ENCODE measurements around the gene RBM19.

DNA sequence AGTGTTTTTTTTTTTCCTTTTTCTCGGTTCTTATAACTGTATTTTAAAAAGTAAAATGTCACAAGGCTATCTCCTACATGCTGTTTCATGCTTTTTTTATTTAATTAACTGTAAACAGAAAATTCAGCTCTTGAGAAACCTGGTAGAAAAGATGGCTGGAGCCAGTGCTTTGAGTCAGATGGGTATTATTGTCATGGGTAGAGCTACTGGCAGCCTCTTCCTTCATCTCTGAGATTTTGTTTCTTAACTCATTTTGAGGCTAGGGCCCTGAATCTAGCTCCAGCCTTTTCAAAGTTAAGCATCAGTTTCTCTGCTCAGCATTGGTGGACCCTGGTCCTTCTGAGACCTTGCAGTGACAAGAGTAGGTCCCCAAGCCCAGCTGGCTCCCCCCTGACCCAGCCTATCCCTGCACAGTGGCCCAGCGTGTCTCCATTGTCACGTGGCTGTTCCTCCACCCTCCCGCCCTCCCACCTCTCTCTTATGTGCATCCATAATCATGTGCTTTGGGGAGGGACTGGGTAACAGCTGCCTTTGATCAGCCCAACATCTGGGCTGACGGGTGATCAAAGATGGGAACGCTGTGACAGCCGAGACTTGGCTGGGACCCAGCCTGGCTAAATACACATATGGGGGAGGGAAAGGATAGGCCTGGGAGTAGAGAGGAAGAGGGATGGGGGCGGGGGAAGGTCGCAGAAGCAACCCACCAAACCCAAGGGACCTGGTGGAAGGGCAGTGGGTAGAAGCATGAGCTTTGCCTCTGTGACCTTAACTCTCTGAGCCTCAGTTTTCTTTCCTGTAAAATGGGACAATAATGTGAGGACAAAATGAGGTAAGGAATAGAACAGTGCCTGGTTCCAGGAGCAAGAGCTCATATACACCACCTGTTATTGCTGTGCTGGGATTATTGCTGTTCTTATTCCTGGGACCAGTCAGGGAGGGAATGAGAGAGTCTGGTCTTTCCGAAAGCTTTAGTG, 24.4 kb upstream of the RBM19 start:
- no peak for TF ChIP-seq POLR2AphosphoS5 (IDR thresholded peaks at IDR 0.05; ENCODE audit: low read depth)
- TF ChIP-seq CTCF (IDR thresholded peaks at IDR 0.05; ENCODE audit: insufficient read depth, low read length): no peak

All from HL-60 (cell line).